Endodermal cell (in vitro differentiated cells): Measurements from ENCODE around the gene LARGE1. TPM values are rescaled to one million over a fixed set of nuclear protein-coding genes. Genes with fewer than 3 reads are reported as not detected.

ENCODE experiments used
- DNase-seq: peaks from one replicate; pipeline ENCODE4 v3.0.0-alpha.2; 2017
- H3K27ac ChIP-seq: 2 replicates; pipeline ENCODE4 v1.5.1; 2013; ENCODE audit warnings: mild to moderate bottlenecking, low read depth, low read length, moderate library complexity
- H3K27me3 ChIP-seq: 2 replicates; pipeline ENCODE4 v1.6.1; 2013; ENCODE audit warnings: mild to moderate bottlenecking, low read length, moderate library complexity; ENCODE audit not compliant: insufficient read depth, control insufficient read depth, poor library complexity, severe bottlenecking
- H3K36me3 ChIP-seq: 2 replicates; pipeline ENCODE4 v1.7.0; 2013; ENCODE audit warnings: mild to moderate bottlenecking, low read length, moderate library complexity; ENCODE audit not compliant: control insufficient read depth, insufficient read depth
- H3K4me1 ChIP-seq: one replicate; pipeline ENCODE4 v1.7.0; 2013; ENCODE audit warnings: low read length; ENCODE audit not compliant: control insufficient read depth, insufficient read depth
- H3K4me3 ChIP-seq: 2 replicates; pipeline ENCODE4 v1.5.1; 2013; ENCODE audit warnings: mild to moderate bottlenecking, low read length, moderate library complexity
- H3K9ac ChIP-seq: 2 replicates; pipeline ENCODE4 v1.6.1; 2013; ENCODE audit warnings: mild to moderate bottlenecking, low read length, moderate library complexity; ENCODE audit not compliant: poor library complexity, severe bottlenecking; ENCODE audit errors: extremely low read depth
- H3K9me3 ChIP-seq: 2 replicates; pipeline ENCODE4 v1.6.1; 2013; ENCODE audit warnings: mild to moderate bottlenecking, low read length, moderate library complexity; ENCODE audit not compliant: control insufficient read depth
- H3K27ac Mint-ChIP-seq: 2 replicates; pipeline ENCODE4 v1.8.0; 2020; ENCODE audit warnings: mixed read lengths
- H3K27me3 Mint-ChIP-seq: 2 replicates; pipeline ENCODE4 v1.8.0; 2021; ENCODE audit warnings: mild to moderate bottlenecking, mixed read lengths; ENCODE audit not compliant: insufficient read depth
- H3K36me3 Mint-ChIP-seq: 2 replicates; pipeline ENCODE4 v1.8.0; 2020; ENCODE audit warnings: low read depth, mixed read lengths
- H3K4me1 Mint-ChIP-seq: 2 replicates; pipeline ENCODE4 v1.8.0; 2020; ENCODE audit warnings: mixed read lengths
- H3K4me3 Mint-ChIP-seq: 2 replicates; pipeline ENCODE4 v1.8.0; 2020; ENCODE audit warnings: mild to moderate bottlenecking, moderate library complexity, mixed read lengths
- H3K9me3 Mint-ChIP-seq: 2 replicates; pipeline ENCODE4 v1.8.0; 2020; ENCODE audit warnings: mild to moderate bottlenecking, mixed read lengths
- WGBS, 2 experiments: methylation state at CpG; one replicate each; pipeline versions ENCODE4 v1.1.5 to v1.1.7; 2013; ENCODE audit warnings: missing lambda C conversion rate in 2 of 2, mixed read lengths in 1 of 2; ENCODE audit not compliant: insufficient coverage in 1 of 2, insufficient read length in 1 of 2; 5-methylcytosine and 5-hydroxymethylcytosine counted together
- total RNA-seq, 2 donors: library from RNA; stranded (reverse); fragmentation: NEBNext Ultra II Directional in 1 of 2; extraction: Animal tissue kit (Norgen Biotek cat#: 25700) in 1 of 2; gene quantifications; 2 replicates in 1 of 2; 3 replicates in 1 of 2; pipeline ENCODE4 v1.2.1, GENCODE V29; 2021
- TF ChIP-seq, protein P1 (sequence below): fragments of 200-600 bp; sonication (generic); conservative IDR thresholded peaks from 2 replicates; pipeline ENCODE4 v1.5.0; 2021; ENCODE audit warnings: antibody characterized with exemption, mild to moderate bottlenecking

The LARGE1 gene
- total RNA-seq, 2 donors from 2014 or later: 17.5 to 24.3 TPM

DNA sequence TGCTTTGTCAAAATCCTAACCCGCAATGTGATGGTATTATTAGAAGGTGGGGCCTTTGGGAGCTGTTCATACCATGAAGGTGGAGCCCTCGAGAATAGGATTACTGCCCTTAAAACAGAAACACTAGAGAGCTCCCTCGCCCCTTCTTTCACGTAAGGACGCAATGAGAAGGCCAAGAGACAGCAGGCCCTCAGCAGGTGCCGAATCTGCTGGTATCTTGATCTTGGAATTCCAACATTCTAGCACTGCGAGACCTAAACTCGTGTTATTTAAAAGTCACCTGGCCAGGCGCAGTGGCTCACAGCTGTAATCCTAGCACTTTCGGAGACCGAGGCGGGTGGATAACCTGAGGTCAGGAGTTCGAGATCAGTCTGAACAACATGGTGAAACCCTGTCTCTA is 33.1 kb downstream of the LARGE1 start:
- peaks cover 45% of the 10 kb centered on the region for H3K27me3 Mint-ChIP-seq
- no peak overlapping the region for H3K27ac Mint-ChIP-seq
- Histone ChIP-seq H3K9me3 (no peaks in the 10 kb centered on the region), H3K4me1 (peaks cover 7% of the 10 kb centered on the region), H3K4me3 (no peak overlapping the region), H3K9ac (no peak overlapping the region), H3K36me3 (no peaks in the 10 kb centered on the region), H3K27ac (no peak overlapping the region), H3K27me3 (no peaks in the 10 kb centered on the region)
- 93% methylated on average over 10 to 13 of the region's 13 CpGs for WGBS, 2 experiments
- DNase-seq: no peak
- no peaks in the 10 kb centered on the region for H3K9me3 Mint-ChIP-seq
- H3K36me3 Mint-ChIP-seq: no peaks in the 10 kb centered on the region
- H3K4me1 Mint-ChIP-seq: peaks cover 10% of the 10 kb centered on the region
- TF ChIP-seq, protein P1, sequence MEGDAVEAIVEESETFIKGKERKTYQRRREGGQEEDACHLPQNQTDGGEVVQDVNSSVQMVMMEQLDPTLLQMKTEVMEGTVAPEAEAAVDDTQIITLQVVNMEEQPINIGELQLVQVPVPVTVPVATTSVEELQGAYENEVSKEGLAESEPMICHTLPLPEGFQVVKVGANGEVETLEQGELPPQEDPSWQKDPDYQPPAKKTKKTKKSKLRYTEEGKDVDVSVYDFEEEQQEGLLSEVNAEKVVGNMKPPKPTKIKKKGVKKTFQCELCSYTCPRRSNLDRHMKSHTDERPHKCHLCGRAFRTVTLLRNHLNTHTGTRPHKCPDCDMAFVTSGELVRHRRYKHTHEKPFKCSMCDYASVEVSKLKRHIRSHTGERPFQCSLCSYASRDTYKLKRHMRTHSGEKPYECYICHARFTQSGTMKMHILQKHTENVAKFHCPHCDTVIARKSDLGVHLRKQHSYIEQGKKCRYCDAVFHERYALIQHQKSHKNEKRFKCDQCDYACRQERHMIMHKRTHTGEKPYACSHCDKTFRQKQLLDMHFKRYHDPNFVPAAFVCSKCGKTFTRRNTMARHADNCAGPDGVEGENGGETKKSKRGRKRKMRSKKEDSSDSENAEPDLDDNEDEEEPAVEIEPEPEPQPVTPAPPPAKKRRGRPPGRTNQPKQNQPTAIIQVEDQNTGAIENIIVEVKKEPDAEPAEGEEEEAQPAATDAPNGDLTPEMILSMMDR: no peak
- H3K4me3 Mint-ChIP-seq: no peak overlapping the region

DNA sequence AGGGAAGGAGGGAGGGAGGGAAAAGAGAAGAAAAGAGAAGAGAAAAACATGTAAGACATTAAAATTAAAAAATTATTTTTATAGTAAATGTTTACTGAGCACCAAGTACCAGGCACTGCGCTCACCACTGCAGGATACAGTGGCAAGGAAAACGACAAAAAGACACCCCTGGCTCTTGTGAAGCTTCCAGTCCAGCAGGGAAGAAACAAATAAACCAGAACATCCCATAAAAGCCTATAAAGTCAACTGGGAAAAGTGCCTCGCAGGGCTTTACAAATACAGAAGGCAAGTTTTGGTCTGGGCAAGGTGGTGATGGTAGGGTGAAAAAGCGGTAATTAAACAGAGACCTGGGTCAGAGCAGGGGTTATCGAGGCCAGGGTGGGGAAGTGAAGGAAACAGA is 33.6 kb downstream of the LARGE1 start:
- Mint-ChIP-seq H3K4me1 (peaks cover 11% of the 10 kb centered on the region), H3K36me3 (no peaks in the 10 kb centered on the region), H3K27me3 (peaks cover 41% of the 10 kb centered on the region), H3K27ac (no peak overlapping the region), H3K4me3 (no peak overlapping the region), H3K9me3 (no peaks in the 10 kb centered on the region)
- Histone ChIP-seq H3K4me3 (no peak overlapping the region), H3K36me3 (no peaks in the 10 kb centered on the region), H3K4me1 (peaks cover 7% of the 10 kb centered on the region), H3K27ac (no peak overlapping the region), H3K27me3 (no peaks in the 10 kb centered on the region), H3K9me3 (no peaks in the 10 kb centered on the region), H3K9ac (no peak overlapping the region)
- WGBS, 2 experiments: 93 to 94% methylated on average over 3 to 5 of the region's 5 CpGs
- TF ChIP-seq, protein P1: no peak
- no peak for DNase-seq

DNA sequence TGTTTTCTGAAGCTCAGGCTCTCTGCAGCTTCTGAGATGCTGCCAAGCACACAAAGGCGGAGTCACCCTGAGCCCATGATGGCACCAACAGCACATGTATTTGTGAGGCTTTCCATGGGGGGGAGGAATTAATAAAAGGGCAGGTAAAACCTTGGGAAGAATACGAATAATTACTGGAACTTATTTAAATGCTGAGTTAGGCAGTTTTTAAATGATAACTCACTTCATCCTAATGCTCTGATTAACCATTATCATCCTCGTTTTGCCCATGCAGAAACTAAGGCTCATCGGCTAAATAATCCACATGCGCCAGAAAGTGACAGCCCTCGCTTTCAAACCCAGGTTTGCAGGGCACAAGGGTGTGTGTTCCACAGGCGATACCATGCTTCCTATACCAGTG is 35.4 kb downstream of the LARGE1 start:
- H3K4me1 Mint-ChIP-seq: peaks cover 11% of the 10 kb centered on the region
- WGBS, 2 experiments: 94 to 100% methylated on average over 5 to 7 of the region's 7 CpGs
- H3K4me3 Mint-ChIP-seq: no peak overlapping the region

More for the DNA sequence above, 35.4 kb downstream of the LARGE1 start:
- Mint-ChIP-seq H3K36me3 (no peaks in the 10 kb centered on the region), H3K9me3 (no peaks in the 10 kb centered on the region), H3K27me3 (peaks cover 48% of the 10 kb centered on the region), H3K27ac (no peak overlapping the region)
- TF ChIP-seq, protein P1: no peak
- Histone ChIP-seq H3K9me3 (no peaks in the 10 kb centered on the region), H3K27me3 (no peaks in the 10 kb centered on the region), H3K36me3 (no peaks in the 10 kb centered on the region), H3K4me3 (no peak overlapping the region), H3K4me1 (peaks cover 7% of the 10 kb centered on the region), H3K27ac (no peak overlapping the region), H3K9ac (no peak overlapping the region)
- no peak for DNase-seq
